ENCODE results near the gene NCKAP5L. TPM values are rescaled to one million over a fixed set of nuclear protein-coding genes. Genes with fewer than 3 reads are reported as not detected.
A peak's percentile ranks its signal among the peaks of the same experiment; 100 is the strongest.

NCKAP5L gene
- total and polyA plus RNA-seq, 9 of the 15 experiments (the other 6 are each of a cell fraction or from before 2014, with no cell fraction given) = 0.01 to 14.4 (median 3.7) TPM

DNA sequence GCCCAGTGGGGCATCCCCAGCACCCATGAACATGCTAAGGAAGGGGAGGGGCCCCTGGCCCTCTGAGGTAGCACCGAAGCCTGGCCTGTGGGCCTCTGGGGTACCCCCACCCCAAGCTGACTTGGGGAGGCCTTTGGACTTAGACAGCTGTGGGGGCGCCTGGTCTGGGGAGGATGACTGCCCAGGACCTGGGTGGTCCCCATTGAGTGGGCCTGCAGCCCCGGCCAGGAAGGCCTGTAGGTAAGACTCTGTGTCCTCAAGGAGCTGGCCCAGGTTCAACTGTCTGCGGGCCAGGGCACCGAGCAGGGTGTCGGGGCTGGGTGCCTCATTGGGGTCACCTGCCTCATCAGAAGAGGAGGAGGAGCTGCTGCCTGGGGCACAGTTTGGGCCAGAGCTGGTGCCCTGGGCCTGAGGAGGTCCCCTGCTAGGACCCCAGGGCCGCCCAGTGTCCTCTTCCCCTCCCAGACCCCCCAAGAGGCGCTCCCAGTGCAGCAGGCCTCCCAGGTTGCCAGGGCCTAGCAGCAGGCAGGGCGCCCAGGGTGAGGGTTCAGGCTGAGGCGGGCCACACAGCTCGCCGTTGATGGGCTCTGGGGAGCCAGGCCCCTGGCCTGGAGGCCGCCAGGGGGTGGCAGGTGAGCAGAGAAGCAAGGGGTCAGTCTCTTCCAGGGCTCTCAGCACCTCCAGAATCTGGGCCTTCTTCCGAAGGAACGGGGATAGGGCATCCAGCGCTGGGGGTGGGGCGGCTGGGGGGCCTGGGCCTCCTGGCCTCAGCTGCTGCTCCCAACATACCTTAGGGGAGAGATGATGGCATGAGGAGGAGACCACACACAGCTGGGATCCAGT, 31.4 kb downstream of the NCKAP5L start:
- no peak for TF ChIP-seq ZNF140 (CRISPR knock-in tag; IDR thresholded peaks at IDR 0.05)
- TF ChIP-seq ZNF584 (CRISPR knock-in tag; IDR thresholded peaks at IDR 0.05; ENCODE audit: low read depth) = no peak
- TF ChIP-seq MTA3 (IDR thresholded peaks at IDR 0.05; ENCODE audit: borderline replicate concordance) = no peak
- Histone ChIP-seq H3K9me3 (replicated peaks; ENCODE audit: control insufficient read depth, insufficient read depth, low read depth, low read length) (no peaks in the 10 kb centered on the region), H2AFZ (ENCODE audit: low read depth, low read length) (no peak overlapping the region), H3K9ac (ENCODE audit: insufficient read depth in 1 of 2, low read depth in 2 of 2, low read length in 2 of 2) (no peak overlapping the region), H3K36me3 (ENCODE audit: control insufficient read depth, insufficient read depth, low read length) (peaks cover 22% of the 10 kb centered on the region; the same call in 1 of the 3 replicates), H3K4me2 (ENCODE audit: insufficient read depth, low read length) (no peak overlapping the region), H4K20me1 (replicated peaks; ENCODE audit: control insufficient read depth, insufficient read depth, low read length) (0 out of 2 replicates have a peak, but pooled peaks cover 3% of the 10 kb centered on the region), H3K79me2 (ENCODE audit: control insufficient read depth, insufficient read depth, low read length) (no peaks in the 10 kb centered on the region), H3K4me3 (no peak overlapping the region), H3K27me3 (ENCODE audit: control insufficient read depth in 2 of 2, insufficient read depth in 2 of 2, low read length in 2 of 2) (no peaks in the 10 kb centered on the region), H3K4me1 (replicated peaks in 1 of 2; ENCODE audit: control insufficient read depth in 2 of 2, insufficient read depth in 2 of 2, low read length in 2 of 2) (peaks cover 0 to 23% of the 10 kb centered on the region in 2 experiments; a peak in 2 of 5 replicates), H3K27ac (ENCODE audit: extremely low read depth, low read depth, low read length) (no peak overlapping the region), H3K9me1 (ENCODE audit: control insufficient read depth, insufficient read depth, low read length) (no peaks in the 10 kb centered on the region)
- in situ Hi-C loops (cut with MboI) (no loop called here), intact Hi-C loops (cut with micrococcal nuclease) (no loop called here)
- ChIA-PET CTCF (ENCODE audit: low intra/inter-chr PET ratio) (no interaction called here), POLR2A (interaction anchor here (0.6 to 1.1 kb wide), 4 partner anchors 12 to 39 kb away, joined by 3 to 4 read pairs (median 4); no protein-coding TSS in a partner anchor)
- no TSS peak for BruUV-seq (replicated peaks)
- FAIRE-seq = no peak
- peak in 2 of 4 experiments; percentile 8 to 11 for DNase-seq (ENCODE audit: extremely low read depth in 1 of 4, low spot score in 3 of 4)
- 85% methylated on average over 15 of the region's 17 CpGs for WGBS (ENCODE audit: insufficient coverage, low coverage, missing lambda C conversion rate)
- no peak for ATAC-seq

DNA sequence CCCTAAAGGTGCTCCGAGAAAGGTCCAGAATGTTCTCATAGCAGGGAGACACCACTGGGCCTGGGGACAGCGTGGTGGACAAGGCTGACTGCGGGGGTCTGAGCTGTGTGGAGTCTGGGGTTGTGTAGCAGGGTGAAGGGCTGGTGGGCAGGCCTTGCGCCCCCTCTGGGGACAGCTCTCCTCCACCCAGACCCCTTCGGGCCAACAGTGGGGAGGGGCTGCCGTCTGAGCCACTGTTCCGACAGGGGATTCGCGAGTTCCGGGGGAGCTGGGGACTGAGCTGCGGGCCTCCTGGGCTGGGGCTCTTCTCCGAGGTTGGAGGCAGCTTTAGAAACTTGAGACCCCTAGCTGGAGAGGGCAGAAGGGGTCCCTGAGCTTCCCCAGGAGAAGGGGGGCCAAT, 32.1 kb downstream of the NCKAP5L start:
- Histone ChIP-seq H3K9me1 (ENCODE audit: control insufficient read depth, insufficient read depth, low read length) (no peaks in the 10 kb centered on the region), H2AFZ (ENCODE audit: low read depth, low read length) (no peak overlapping the region), H3K4me1 (replicated peaks in 1 of 2; ENCODE audit: control insufficient read depth in 2 of 2, insufficient read depth in 2 of 2, low read length in 2 of 2) (peaks cover 0 to 25% of the 10 kb centered on the region in 2 experiments; a peak in 2 of 5 replicates), H4K20me1 (replicated peaks; ENCODE audit: control insufficient read depth, insufficient read depth, low read length) (0 out of 2 replicates have a peak, but pooled peaks cover 3% of the 10 kb centered on the region), H3K9ac (ENCODE audit: insufficient read depth in 1 of 2, low read depth in 2 of 2, low read length in 2 of 2) (no peak overlapping the region), H3K27ac (ENCODE audit: extremely low read depth, low read depth, low read length) (no peak overlapping the region), H3K27me3 (ENCODE audit: control insufficient read depth in 2 of 2, insufficient read depth in 2 of 2, low read length in 2 of 2) (no peaks in the 10 kb centered on the region), H3K9me3 (replicated peaks; ENCODE audit: control insufficient read depth, insufficient read depth, low read depth, low read length) (no peaks in the 10 kb centered on the region), H3K4me2 (ENCODE audit: insufficient read depth, low read length) (no peak overlapping the region), H3K36me3 (ENCODE audit: control insufficient read depth, insufficient read depth, low read length) (peaks cover 17% of the 10 kb centered on the region; the same call in 1 of the 3 replicates), H3K4me3 (no peak overlapping the region), H3K79me2 (ENCODE audit: control insufficient read depth, insufficient read depth, low read length) (no peaks in the 10 kb centered on the region)
- FAIRE-seq (no peak), ATAC-seq (no peak), DNase-seq (ENCODE audit: extremely low read depth in 1 of 4, low spot score in 3 of 4) (peak in 1 of 4 experiments; percentile 4)
- TF ChIP-seq RBM15 (IDR thresholded peaks at IDR 0.05; ENCODE audit: insufficient read depth, low read length) (no peak), ARHGAP35 (IDR thresholded peaks at IDR 0.05; ENCODE audit: partially characterized antibody) (no peak), SMAD3 (CRISPR knock-in tag; conservative IDR thresholded peaks at IDR 0.05) (no peak), GABPA (tag; conservative IDR thresholded peaks at IDR 0.05; ENCODE audit: low read depth) (no peak)
- TF ChIP-seq, protein P1, sequence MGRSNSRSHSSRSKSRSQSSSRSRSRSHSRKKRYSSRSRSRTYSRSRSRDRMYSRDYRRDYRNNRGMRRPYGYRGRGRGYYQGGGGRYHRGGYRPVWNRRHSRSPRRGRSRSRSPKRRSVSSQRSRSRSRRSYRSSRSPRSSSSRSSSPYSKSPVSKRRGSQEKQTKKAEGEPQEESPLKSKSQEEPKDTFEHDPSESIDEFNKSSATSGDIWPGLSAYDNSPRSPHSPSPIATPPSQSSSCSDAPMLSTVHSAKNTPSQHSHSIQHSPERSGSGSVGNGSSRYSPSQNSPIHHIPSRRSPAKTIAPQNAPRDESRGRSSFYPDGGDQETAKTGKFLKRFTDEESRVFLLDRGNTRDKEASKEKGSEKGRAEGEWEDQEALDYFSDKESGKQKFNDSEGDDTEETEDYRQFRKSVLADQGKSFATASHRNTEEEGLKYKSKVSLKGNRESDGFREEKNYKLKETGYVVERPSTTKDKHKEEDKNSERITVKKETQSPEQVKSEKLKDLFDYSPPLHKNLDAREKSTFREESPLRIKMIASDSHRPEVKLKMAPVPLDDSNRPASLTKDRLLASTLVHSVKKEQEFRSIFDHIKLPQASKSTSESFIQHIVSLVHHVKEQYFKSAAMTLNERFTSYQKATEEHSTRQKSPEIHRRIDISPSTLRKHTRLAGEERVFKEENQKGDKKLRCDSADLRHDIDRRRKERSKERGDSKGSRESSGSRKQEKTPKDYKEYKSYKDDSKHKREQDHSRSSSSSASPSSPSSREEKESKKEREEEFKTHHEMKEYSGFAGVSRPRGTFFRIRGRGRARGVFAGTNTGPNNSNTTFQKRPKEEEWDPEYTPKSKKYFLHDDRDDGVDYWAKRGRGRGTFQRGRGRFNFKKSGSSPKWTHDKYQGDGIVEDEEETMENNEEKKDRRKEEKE (IDR thresholded peaks at IDR 0.05; ENCODE audit: borderline replicate concordance in 1 of 2, control insufficient read depth in 1 of 2, low read depth in 2 of 2, low read length in 1 of 2) = no peak
- no TSS peak for BruUV-seq (replicated peaks)
- intact Hi-C loops (cut with micrococcal nuclease) = no loop called here
- ChIA-PET CTCF (ENCODE audit: low intra/inter-chr PET ratio) (no interaction called here), POLR2A (interaction anchor here (0.7 kb wide), 1 partner anchor 39 kb away, joined by 4 read pairs; no protein-coding TSS in a partner anchor)
- 79% methylated on average over 6 of the region's 12 CpGs for WGBS (ENCODE audit: insufficient coverage, low coverage, missing lambda C conversion rate)
- in situ Hi-C loops (cut with MboI) = no loop called here

Data from K562 (cell line).